Cardiac muscle cell (in vitro differentiated cells and primary cell): ENCODE data around the gene IFT88. TPM values are rescaled to one million over a fixed set of nuclear protein-coding genes. Genes with fewer than 3 reads are reported as not detected.

Source experiments
- DNase-seq, 2 donors: peaks; one replicate each; pipeline versions ENCODE4 v3.0.0 to v3.0.0-alpha.2; 2010 to 2017; ENCODE audit warnings: low read depth in 1 of 2, low spot score in 1 of 2
- H3K27ac ChIP-seq: fragments of 200-600 bp; sonication (generic); 2 replicates; pipeline ENCODE4 v1.5.1; 2016
- H3K27me3 ChIP-seq: fragments of 200-600 bp; sonication (generic); 2 replicates; pipeline ENCODE4 v1.6.0; 2016; ENCODE audit warnings: control low read depth
- H3K36me3 ChIP-seq: fragments of 200-600 bp; sonication (generic); 2 replicates; pipeline ENCODE4 v1.5.1; 2016; ENCODE audit warnings: control low read depth
- H3K4me1 ChIP-seq: fragments of 200-600 bp; sonication (generic); 2 replicates; pipeline ENCODE4 v1.8.1; 2017; ENCODE audit warnings: low read depth, mild to moderate bottlenecking, mixed run types
- H3K4me3 ChIP-seq: fragments of 200-600 bp; sonication (generic); 2 replicates; pipeline ENCODE4 v1.5.1; 2016; ENCODE audit warnings: mild to moderate bottlenecking
- H3K9me3 ChIP-seq: fragments of 200-600 bp; sonication (generic); 2 replicates; pipeline ENCODE4 v1.5.1; 2017; ENCODE audit warnings: low read depth, mild to moderate bottlenecking, control low read depth
- CTCF ChIP-seq: IDR thresholded peaks from 2 replicates; pipeline ENCODE4 v1.5.1; 2012; ENCODE audit warnings: low read depth, mild to moderate bottlenecking, low read length
- polyA plus RNA-seq: library from polyadenylated mRNA; unstranded; fragments of >200 nt; fragmentation: Nextera tagmentation; extraction: Ambion mirVana; gene quantifications from 2 replicates; pipeline ENCODE4 v1.2.1, GENCODE V29; 2016
- total RNA-seq: library from RNA; depleted of rRNA; stranded (reverse); fragments of >200 nt; gene quantifications from 2 replicates; pipeline ENCODE4 v1.2.3, GENCODE V29; 2016

Gene IFT88
- total and polyA plus RNA-seq, 2 experiments from 2014 or later: 18.2 to 18.6 TPM

- Histone ChIP-seq H3K27ac (no peak overlapping the region), H3K4me1 (no peaks in the 10 kb centered on the region), H3K36me3 (no peaks in the 10 kb centered on the region), H3K4me3 (no peak overlapping the region), H3K27me3 (no peaks in the 10 kb centered on the region), H3K9me3 (no peaks in the 10 kb centered on the region)
- DNase-seq: no peak
- TF ChIP-seq CTCF: no peak
Observed at GRCh38 chr13:20544201-20544923, 22.6 kb upstream of the IFT88 start.

- TF ChIP-seq CTCF: no peak
- Histone ChIP-seq H3K9me3 (no peaks in the 10 kb centered on the region), H3K4me1 (no peaks in the 10 kb centered on the region), H3K36me3 (no peaks in the 10 kb centered on the region), H3K27me3 (no peaks in the 10 kb centered on the region), H3K27ac (no peak overlapping the region), H3K4me3 (no peak overlapping the region)
- no peak for DNase-seq
Observed at GRCh38 chr13:20546556-20546955, 20.4 kb upstream of the IFT88 start.

GRCh38 chr13:20547479-20547908 is 19.5 kb upstream of the IFT88 start:
- no peaks in the 10 kb centered on the region for H3K9me3 ChIP-seq
- DNase-seq: no peak

GRCh38 chr13:20550799-20551198 is 16.2 kb upstream of the IFT88 start:
- Histone ChIP-seq H3K27ac (no peak overlapping the region), H3K4me1 (no peaks in the 10 kb centered on the region), H3K4me3 (no peak overlapping the region), H3K27me3 (no peaks in the 10 kb centered on the region), H3K36me3 (no peaks in the 10 kb centered on the region), H3K9me3 (no peaks in the 10 kb centered on the region)
- TF ChIP-seq CTCF: no peak
- DNase-seq: peak in 1 of 2 donors; percentile 33

More at GRCh38 chr13:20547479-20547908, 19.5 kb upstream of the IFT88 start:
- H3K27me3 ChIP-seq: no peaks in the 10 kb centered on the region
- TF ChIP-seq CTCF: no peak
- no peaks in the 10 kb centered on the region for H3K36me3 ChIP-seq
- no peak overlapping the region for H3K4me3 ChIP-seq
- H3K4me1 ChIP-seq: no peaks in the 10 kb centered on the region
- H3K27ac ChIP-seq: no peak overlapping the region

- Histone ChIP-seq H3K9me3 (no peaks in the 10 kb centered on the region), H3K27me3 (no peaks in the 10 kb centered on the region), H3K4me3 (no peak overlapping the region), H3K4me1 (no peaks in the 10 kb centered on the region), H3K36me3 (no peaks in the 10 kb centered on the region), H3K27ac (no peak overlapping the region)
- no peak for TF ChIP-seq CTCF
- no peak for DNase-seq
Observed at GRCh38 chr13:20553311-20553710, 13.6 kb upstream of the IFT88 start.
